Stimulated activated CD8-positive, alpha-beta memory T cell treated with anti-CD3 and anti-CD28 coated beads, Interleukin-4, amount 100 ng/mL, for 48 hours (primary cell): ENCODE data around the gene ANXA6.
A peak's percentile ranks its signal among the peaks of the same experiment; 100 is the strongest.

Experiments
- DNase-seq: peaks from one replicate; pipeline ENCODE4 v3.0.0-alpha.2; 2020

ANXA6 gene

GRCh38 chr5:151060742-151061141 is 96.8 kb downstream of the ANXA6 start:
- DNase-seq: no peak

DNA sequence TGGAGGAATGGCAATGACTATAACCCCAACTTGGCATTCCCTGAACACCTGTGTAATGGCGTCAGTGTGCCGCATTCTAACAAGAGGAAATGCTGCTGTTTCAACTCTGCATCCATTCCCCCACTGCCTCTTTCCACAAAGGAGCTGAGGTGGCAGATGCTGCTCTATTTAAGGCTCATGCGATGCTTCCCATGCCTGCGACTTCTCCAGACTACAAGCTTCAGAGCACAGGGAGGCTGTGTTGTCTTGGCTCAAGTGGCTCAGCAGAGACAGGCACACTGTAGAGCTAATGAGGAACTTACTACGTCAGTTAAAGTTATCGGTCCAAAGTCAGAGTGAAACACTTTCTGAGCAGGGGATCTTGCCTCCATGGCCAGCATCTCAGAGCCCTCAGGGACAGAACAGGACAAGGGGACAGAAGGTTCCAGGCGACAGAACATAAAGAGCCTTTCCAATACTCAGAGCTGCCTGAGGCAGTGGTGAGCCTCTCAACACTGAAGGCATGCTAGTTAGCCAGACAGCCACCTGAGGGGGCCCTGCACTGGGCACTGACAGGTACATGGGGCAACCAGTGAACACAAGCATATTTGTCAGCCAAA is 98.6 kb downstream of the ANXA6 start:
- no peak for DNase-seq

DNA sequence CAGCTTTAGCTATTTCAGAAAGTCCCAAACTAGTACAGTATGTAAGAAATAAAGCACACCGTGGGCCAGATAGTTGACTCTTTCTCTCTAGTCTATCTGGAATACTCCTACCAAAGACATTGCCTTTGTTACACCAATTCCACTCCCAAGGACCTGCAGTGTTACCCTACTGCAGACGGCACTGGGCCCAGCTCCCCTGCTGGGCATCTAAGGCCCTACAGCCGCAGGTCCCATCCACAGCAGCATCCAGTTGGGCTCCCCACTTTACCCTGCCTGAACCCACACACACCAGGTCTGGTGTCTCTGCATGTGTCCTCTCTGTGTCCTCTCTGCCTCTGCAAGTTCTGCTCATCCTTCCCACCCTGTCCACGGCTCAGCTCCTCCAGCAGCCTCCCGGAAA is 99.3 kb downstream of the ANXA6 start:
- DNase-seq: no peak

DNA sequence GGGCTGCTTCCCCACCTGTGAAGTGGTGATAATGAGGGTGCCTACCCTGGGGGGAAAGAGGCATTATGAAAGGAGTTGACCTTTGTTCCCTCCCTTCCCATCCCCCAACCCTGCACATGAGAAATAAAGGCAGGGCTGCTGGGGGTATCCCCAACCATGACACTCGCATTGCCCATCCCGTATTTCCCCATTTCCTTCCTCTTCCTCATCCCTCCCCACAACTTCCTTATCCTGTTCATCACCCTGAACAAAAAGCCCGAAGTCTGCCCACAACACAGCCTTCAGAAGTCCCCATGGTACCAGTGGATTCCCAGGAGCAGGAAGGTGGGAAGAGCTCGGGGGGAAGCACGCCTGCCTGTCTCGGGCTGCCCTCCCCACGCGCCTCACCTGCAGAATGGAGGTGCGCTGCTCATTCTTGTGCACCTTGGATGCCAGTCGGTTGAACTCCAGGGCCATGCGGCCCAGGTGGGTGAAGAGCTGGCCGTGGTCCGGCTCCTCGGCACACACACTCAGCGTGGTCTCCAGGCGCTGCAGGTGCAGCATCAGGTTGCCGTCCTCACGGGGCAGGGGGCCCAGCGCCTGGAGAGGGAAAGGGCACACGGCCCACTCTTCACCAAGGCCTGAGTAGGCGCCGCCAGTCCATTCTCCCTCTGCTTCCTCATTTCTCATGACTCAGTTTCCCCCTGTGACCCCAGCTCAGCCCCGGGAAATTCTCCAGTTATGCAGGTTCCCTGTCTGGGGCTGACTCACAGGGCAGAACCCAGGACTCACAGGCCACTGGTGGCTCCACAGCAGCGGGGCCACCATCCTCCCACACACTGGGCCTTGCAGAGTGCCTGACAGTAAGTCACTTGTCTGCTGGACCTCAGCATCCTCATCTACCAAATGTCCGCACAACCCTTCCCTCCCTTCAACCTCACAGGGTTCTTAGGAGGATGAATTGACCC is 100.9 kb downstream of the ANXA6 start:
- DNase-seq: no peak

GRCh38 chr5:151055336-151055735 is 102.2 kb downstream of the ANXA6 start:
- DNase-seq: no peak

- DNase-seq: no peak
Measured at GRCh38 chr5:151054709-151055108, 102.9 kb downstream of the ANXA6 start.

DNA sequence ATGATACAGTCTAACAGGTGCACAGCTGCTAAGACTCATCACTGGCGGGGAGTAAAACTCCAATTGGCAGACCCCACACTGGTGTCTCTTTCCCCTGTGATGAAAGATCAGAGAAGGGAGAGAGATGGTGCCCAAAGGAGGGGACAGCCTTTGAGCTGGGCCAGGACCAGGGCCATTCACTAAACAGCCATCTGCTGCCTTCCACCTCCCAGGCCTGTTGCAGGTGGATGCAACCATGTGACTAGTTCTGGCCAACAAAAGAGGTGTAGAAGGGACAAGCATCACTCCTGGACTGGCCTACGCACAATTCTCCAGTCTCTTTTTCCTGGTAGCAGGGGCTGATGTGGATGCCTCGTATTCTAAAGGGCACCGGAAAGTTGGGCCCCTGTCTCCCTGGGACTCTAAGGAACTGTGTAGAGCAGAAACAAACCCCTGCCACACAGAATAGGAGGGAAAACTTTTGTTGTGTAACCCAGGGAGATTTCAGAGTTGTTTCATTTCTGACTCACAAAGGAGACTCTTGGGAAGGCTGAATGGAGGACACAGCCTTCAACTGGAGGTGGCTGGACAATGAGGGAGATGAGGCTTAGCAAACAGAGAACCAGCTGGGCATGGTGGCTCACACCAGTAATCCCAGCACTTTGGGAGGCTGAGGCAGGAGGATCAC is 103.7 kb downstream of the ANXA6 start:
- no peak for DNase-seq

DNA sequence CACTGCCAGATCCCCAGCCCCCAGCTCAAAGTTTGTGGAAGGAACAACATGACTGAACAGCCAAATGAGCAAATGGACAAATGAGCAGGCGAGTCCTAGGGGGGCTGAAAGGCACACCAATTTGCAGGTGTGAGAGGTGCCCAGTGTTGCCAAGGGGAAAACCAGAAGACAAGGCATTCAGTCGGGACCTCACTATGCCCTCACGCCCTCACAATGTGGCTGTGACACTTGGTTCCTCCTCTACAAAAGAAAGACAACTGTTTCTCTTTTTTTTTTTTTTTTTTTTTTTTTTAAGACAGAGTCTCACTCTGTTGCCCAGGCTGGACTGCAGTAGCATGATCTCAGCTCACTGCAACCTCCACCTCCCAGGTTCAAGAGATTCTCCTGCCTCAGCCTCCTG is 104.7 kb downstream of the ANXA6 start:
- no peak for DNase-seq

DNA sequence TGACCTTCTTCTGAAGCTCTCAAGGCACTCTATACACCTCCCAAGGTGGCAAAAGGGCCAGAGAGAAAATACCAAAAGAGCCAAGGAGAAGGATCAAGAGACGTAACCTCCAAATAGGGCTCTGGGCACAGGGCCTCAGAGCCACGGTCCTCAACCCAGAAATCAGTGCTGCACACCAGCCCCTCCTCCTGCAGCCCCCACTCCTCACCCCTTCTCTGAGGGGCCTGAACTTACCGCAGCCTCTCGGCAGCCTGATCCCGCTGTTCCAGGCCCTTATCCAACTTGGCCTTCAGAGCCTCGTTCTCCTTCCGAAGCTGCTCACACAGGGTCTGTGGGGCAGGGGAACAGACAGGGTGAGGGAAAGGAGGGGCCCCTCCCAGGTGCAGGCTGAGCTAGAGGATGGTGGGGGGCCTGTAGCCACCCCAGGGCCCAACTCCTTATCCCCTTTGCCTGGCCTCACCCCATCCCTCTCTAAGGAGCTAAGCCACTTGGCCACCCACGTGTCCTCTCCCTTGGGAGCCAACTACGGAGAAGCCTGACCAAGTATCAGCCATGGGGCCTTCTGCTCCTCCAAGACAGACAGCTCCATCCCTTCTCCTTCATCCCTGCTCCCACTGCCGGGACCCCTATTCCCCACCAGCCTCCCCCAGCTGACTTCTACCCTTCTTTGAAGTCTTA is 105.5 kb downstream of the ANXA6 start:
- no peak for DNase-seq

DNA sequence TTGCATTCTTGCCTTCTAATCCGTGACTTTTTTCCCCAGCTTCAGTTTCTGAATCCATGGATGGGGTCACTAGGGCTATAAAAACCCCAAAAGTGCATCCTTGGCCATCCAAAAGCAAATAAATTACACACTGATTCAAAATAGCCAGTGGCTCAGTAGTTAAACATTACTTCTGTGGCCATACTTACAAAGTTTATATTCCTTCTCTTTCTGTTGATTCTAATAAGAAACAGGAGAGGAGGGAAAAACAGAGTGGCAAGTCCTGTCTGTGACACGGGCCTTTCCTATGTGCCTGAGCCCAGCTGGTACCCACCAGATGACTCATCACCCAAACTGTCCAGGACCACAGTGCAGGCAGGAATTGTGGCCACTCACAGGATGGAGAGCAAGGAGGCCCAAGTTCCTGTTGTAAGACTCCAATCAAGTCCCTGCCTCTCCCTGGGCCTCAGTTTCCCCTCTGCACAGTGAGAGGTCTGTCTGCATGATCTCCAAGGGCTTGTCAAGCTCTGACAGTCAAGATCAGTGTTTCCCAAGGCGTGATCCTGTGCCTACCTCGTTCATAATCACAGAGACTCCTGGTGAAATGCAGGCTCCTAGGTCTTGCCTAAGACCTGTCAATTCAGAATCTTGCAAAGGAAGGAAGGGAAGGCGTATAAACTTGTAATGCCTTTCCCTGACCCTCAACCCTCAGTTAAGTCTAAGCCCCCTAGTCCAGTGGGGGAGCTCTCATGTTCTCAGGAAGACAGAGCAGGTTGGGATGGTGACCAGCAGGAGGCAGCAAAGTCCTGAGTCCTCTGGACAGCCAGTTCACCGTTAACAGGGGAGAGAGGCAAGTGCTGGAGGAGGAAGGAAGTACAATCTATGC is 106.3 kb downstream of the ANXA6 start:
- DNase-seq: peak; percentile 83
